HEK293 (cell line): ENCODE data around the gene PRRC2C.
A peak's percentile ranks its signal among the peaks of the same experiment; 100 is the strongest.

Experiments used
- CTCF ChIA-PET: fragments of 350-600 bp; formaldehyde crosslinking; extraction: SDS; loops from one replicate; lab custom pipeline; 2021; ENCODE audit warnings: antibody characterized with exemption; lab: Yijun Ruan, JAX
- POLR2A ChIA-PET: fragments of 300-600 bp; formaldehyde crosslinking; extraction: SDS; loops from one replicate; lab custom pipeline; 2020; ENCODE audit warnings: antibody characterized with exemption, inconsistent platforms; lab: Yijun Ruan, JAX
- H3K27ac ChIP-seq: fragments of 200-500 bp; sonication (Bioruptor generic); 2 replicates; pipeline ENCODE4 v1.5.1; 2014; ENCODE audit warnings: low read depth, low read length, control low read depth, inconsistent platforms; ENCODE audit errors: extremely low read depth
- H3K36me3 ChIP-seq, 2 experiments: fragments of 200-500 bp in 1 of 2; sonication (Bioruptor generic) in 1 of 2; 1 replicate in 1 of 2; 2 replicates in 1 of 2; pipeline ENCODE4 v1.5.1; 2014 to 2017; ENCODE audit warnings: inconsistent platforms in 2 of 2, low read length in 2 of 2; ENCODE audit not compliant: control insufficient read depth in 2 of 2, insufficient read depth in 1 of 2
- H3K4me1 ChIP-seq: fragments of 200-500 bp; sonication (Bioruptor generic); 2 replicates; pipeline ENCODE4 v1.5.1; 2014; ENCODE audit warnings: mild to moderate bottlenecking, low read length, inconsistent platforms; ENCODE audit not compliant: control insufficient read depth, insufficient read depth
- H3K4me3 ChIP-seq: 2 replicates; pipeline ENCODE4 v1.5.1; 2011; ENCODE audit warnings: low read depth, mild to moderate bottlenecking, control low read depth, low read length, moderate library complexity
- H3K9me3 ChIP-seq: fragments of 200-500 bp; sonication (Bioruptor generic); 2 replicates; pipeline ENCODE4 v1.5.1; 2014; ENCODE audit warnings: low read depth, low read length, inconsistent platforms; ENCODE audit not compliant: control insufficient read depth, insufficient read depth
- FEZF1 ChIP-seq: fragments of 450-650 bp; formaldehyde crosslinking; IDR thresholded peaks from 2 replicates; pipeline ENCODE4 v1.5.1; 2016; ENCODE audit warnings: missing biosample characterization, missing genetic modification characterization
- KLF8 ChIP-seq: fragments of 450-650 bp; formaldehyde crosslinking; IDR thresholded peaks from 2 replicates; pipeline ENCODE4 v1.5.1; 2016; ENCODE audit warnings: missing biosample characterization, missing genetic modification characterization
- PATZ1 ChIP-seq: fragments of 450-650 bp; formaldehyde crosslinking; IDR thresholded peaks from 2 replicates; pipeline ENCODE4 v1.5.1; 2016; ENCODE audit warnings: missing biosample characterization, missing genetic modification characterization
- SETDB1 ChIP-seq: IDR thresholded peaks from one replicate; pipeline ENCODE4 v1.6.1; 2017; ENCODE audit warnings: mild to moderate bottlenecking, low read length, moderate library complexity, mixed read lengths; ENCODE audit not compliant: insufficient read length
- SP2 ChIP-seq: fragments of 450-650 bp; formaldehyde crosslinking; IDR thresholded peaks from 2 replicates; pipeline ENCODE4 v1.5.1; 2016; ENCODE audit warnings: missing biosample characterization, missing genetic modification characterization
- ZNF140 ChIP-seq: fragments of 450-650 bp; formaldehyde crosslinking; IDR thresholded peaks from 2 replicates; pipeline ENCODE4 v1.5.1; 2016; ENCODE audit warnings: missing biosample characterization, missing genetic modification characterization
- ZNF184 ChIP-seq: fragments of 450-650 bp; IDR thresholded peaks from 2 replicates; pipeline ENCODE4 v1.5.1; 2018; ENCODE audit warnings: missing biosample characterization, mild to moderate bottlenecking, missing genetic modification characterization
- ZNF223 ChIP-seq: fragments of 450-650 bp; formaldehyde crosslinking; IDR thresholded peaks from 2 replicates; pipeline ENCODE4 v1.5.1; 2016; ENCODE audit warnings: missing biosample characterization, missing genetic modification characterization
- ZNF266 ChIP-seq: fragments of 450-650 bp; formaldehyde crosslinking; IDR thresholded peaks from 2 replicates; pipeline ENCODE4 v1.5.1; 2016; ENCODE audit warnings: missing biosample characterization, missing genetic modification characterization, low read depth
- ZNF302 ChIP-seq: fragments of 450-650 bp; formaldehyde crosslinking; IDR thresholded peaks from 2 replicates; pipeline ENCODE4 v1.5.1; 2016; ENCODE audit warnings: missing biosample characterization, missing genetic modification characterization, low read depth
- ZNF37A ChIP-seq: fragments of 450-650 bp; IDR thresholded peaks from 2 replicates; pipeline ENCODE4 v1.5.1; 2018; ENCODE audit warnings: missing biosample characterization, missing genetic modification characterization
- ZNF404 ChIP-seq: fragments of 450-650 bp; formaldehyde crosslinking; IDR thresholded peaks from 2 replicates; pipeline ENCODE4 v1.5.1; 2017; ENCODE audit warnings: missing biosample characterization, missing genetic modification characterization
- ZNF473 ChIP-seq: fragments of 450-650 bp; formaldehyde crosslinking; IDR thresholded peaks from 2 replicates; pipeline ENCODE4 v1.5.1; 2017; ENCODE audit warnings: missing biosample characterization, missing genetic modification characterization
- ZNF600 ChIP-seq: fragments of 450-650 bp; formaldehyde crosslinking; IDR thresholded peaks from 2 replicates; pipeline ENCODE4 v1.5.1; 2016; ENCODE audit warnings: missing biosample characterization, missing genetic modification characterization
- ZNF660 ChIP-seq: fragments of 450-650 bp; IDR thresholded peaks from 2 replicates; pipeline ENCODE4 v1.5.1; 2018; ENCODE audit warnings: missing biosample characterization, mild to moderate bottlenecking, missing genetic modification characterization
- ZNF777 ChIP-seq: fragments of 450-650 bp; formaldehyde crosslinking; IDR thresholded peaks from 2 replicates; pipeline ENCODE4 v1.5.1; 2017; ENCODE audit warnings: missing biosample characterization, missing genetic modification characterization, borderline replicate concordance
- TF ChIP-seq, protein P1 (sequence below): fragments of 450-650 bp; formaldehyde crosslinking; IDR thresholded peaks from 2 replicates; pipeline ENCODE4 v1.5.1; 2016; ENCODE audit warnings: missing biosample characterization, missing genetic modification characterization
- TF ChIP-seq, protein P2 (sequence below): fragments of 450-650 bp; formaldehyde crosslinking; conservative IDR thresholded peaks from 2 replicates; pipeline ENCODE4 v1.5.1; 2016; ENCODE audit warnings: low read depth, missing biosample characterization, missing genetic modification characterization

Gene PRRC2C

DNA sequence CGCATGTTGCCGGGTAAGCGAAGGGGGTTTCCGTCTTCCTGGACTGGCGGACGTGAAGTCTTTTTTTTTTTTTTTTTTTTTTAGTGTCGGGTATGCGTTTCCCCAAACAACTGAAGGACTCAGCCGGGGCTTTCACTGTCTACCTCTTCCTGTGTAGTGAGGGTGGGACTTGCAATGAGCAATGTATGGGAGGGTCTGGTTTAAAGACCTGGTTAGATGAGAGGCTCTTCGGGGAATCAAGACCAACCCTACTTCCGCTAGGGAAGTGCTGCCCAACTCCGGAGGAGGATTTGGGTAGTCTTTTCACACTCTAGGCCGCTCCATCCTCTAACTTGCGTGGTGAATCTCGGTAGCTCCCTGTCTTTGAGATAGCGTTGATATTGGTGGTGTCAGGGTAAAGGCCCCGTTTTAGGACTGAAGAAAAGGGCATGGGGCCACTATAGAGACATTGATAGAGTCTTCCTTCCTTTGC, 754 bp downstream of the PRRC2C start (continued):
- TF ChIP-seq SP2 (tag by site-specific recombination) (peak; percentile 86), ZNF184 (tag by site-specific recombination) (no peak), FEZF1 (0 out of 2 replicates have a peak, but pooled peaks have one; percentile 15), ZNF223 (tag by site-specific recombination) (no peak), ZNF777 (tag by site-specific recombination) (no peak), ZNF140 (no peak), PATZ1 (no peak), ZNF473 (tag by site-specific recombination) (no peak), ZNF266 (no peak), ZNF404 (tag by site-specific recombination) (no peak), ZNF660 (tag by site-specific recombination) (0 out of 2 replicates have a peak, but pooled peaks have one; percentile 15), KLF8 (tag by site-specific recombination) (no peak), ZNF600 (tag by site-specific recombination) (0 out of 2 replicates have a peak, but pooled peaks have one; percentile 34), ZNF37A (no peak), ZNF302 (no peak)
- TF ChIP-seq, protein P1, sequence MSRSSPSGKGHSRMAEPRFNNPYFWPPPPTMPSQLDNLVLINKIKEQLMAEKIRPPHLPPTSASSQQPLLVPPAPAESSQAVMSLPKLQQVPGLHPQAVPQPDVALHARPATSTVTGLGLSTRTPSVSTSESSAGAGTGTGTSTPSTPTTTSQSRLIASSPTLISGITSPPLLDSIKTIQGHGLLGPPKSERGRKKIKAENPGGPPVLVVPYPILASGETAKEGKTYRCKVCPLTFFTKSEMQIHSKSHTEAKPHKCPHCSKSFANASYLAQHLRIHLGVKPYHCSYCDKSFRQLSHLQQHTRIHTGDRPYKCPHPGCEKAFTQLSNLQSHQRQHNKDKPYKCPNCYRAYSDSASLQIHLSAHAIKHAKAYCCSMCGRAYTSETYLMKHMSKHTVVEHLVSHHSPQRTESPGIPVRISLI = peak; percentile 94
- TF ChIP-seq, protein P2, sequence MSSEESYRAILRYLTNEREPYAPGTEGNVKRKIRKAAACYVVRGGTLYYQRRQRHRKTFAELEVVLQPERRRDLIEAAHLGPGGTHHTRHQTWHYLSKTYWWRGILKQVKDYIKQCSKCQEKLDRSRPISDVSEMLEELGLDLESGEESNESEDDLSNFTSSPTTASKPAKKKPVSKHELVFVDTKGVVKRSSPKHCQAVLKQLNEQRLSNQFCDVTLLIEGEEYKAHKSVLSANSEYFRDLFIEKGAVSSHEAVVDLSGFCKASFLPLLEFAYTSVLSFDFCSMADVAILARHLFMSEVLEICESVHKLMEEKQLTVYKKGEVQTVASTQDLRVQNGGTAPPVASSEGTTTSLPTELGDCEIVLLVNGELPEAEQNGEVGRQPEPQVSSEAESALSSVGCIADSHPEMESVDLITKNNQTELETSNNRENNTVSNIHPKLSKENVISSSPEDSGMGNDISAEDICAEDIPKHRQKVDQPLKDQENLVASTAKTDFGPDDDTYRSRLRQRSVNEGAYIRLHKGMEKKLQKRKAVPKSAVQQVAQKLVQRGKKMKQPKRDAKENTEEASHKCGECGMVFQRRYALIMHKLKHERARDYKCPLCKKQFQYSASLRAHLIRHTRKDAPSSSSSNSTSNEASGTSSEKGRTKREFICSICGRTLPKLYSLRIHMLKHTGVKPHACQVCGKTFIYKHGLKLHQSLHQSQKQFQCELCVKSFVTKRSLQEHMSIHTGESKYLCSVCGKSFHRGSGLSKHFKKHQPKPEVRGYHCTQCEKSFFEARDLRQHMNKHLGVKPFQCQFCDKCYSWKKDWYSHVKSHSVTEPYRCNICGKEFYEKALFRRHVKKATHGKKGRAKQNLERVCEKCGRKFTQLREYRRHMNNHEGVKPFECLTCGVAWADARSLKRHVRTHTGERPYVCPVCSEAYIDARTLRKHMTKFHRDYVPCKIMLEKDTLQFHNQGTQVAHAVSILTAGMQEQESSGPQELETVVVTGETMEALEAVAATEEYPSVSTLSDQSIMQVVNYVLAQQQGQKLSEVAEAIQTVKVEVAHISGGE (tag by site-specific recombination) = peak; percentile 27

DNA sequence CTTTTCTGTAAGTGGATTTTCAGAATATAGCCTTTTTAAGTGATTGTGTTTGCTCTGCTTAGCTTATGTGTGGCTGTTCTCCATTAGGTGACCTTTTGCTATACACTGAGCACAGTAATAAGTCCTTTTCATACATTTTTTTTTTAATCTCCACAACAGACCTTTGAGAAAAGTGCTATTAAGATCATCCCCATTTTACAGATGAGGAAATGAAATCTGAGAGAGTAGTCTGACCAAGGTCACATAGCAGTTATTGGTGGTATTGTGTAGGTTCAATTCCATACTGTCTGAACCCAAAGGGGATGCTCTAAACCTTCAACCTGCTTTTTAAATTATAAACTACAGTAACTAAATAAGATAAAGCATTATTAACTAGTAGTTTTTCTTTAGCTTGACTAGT, 1.7 kb downstream of the PRRC2C start:
- peaks cover 8% of the 10 kb centered on the region for H3K4me1 ChIP-seq
- CTCF ChIA-PET = interaction anchor here (0.8 kb wide), 1 partner anchor 242 kb away, joined by 3 read pairs; no protein-coding TSS in a partner anchor
- H3K9me3 ChIP-seq = no peaks in the 10 kb centered on the region
- peak overlapping the region; percentile 99 for H3K4me3 ChIP-seq
- H3K36me3 ChIP-seq = peaks cover 3 to 12% of the 10 kb centered on the region in 2 experiments; a peak in 2 of 3 replicates
- no peak overlapping the region for H3K27ac ChIP-seq
- TF ChIP-seq SETDB1 (no peak), ZNF600 (tag by site-specific recombination) (no peak)
- POLR2A ChIA-PET = no interaction called here
